NT2/D1 (cell line): ENCODE data around the gene CHRND.

Experiments used
- SUZ12 ChIP-seq: IDR thresholded peaks from 2 replicates; pipeline ENCODE4 v1.6.1; 2011; ENCODE audit not compliant: insufficient read length, insufficient read depth; ENCODE audit errors: extremely low read depth
- YY1 ChIP-seq: IDR thresholded peaks from 2 replicates; pipeline ENCODE4 v1.6.1; 2011; ENCODE audit not compliant: insufficient read length, insufficient read depth
- ZNF274 ChIP-seq: IDR thresholded peaks from 2 replicates; pipeline ENCODE4 v1.6.1; 2011; ENCODE audit warnings: mild to moderate bottlenecking, low read depth, low read length

DNA sequence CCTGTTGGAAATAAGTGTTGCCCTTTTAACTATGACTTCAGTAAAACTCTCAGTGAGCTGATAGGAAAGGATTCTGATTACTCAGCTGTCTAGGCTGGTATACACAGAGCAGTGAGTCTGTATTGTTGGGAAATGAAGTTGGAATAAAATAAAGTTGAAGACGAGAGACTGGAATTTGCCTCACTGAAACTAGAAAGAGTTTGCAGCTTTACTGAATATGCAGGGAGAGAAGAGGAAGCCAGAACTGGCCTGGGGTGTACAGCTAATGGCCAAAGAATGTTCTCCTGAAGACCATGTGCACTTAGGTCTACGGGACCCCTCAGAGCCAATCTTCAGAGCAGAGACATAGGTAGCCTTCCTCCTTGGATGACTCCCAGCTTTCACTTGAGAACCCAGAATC lies 51.0 kb downstream of the CHRND start:
- no peak for TF ChIP-seq ZNF274
- TF ChIP-seq YY1, result no peak
- TF ChIP-seq SUZ12, result no peak
